Testis (tissue), 3 donors: ENCODE results near the gene OGG1. TPM values are rescaled to one million over a fixed set of nuclear protein-coding genes. Genes with fewer than 3 reads are reported as not detected.
A peak's percentile ranks its signal among the peaks of the same experiment; 100 is the strongest.

Experiments used
- DNase-seq: peaks from one replicate; pipeline ENCODE4 v3.0.0-alpha.2; 2019
- H3K27ac ChIP-seq, 2 donors: fragments of 200-600 bp; sonication (generic); one replicate each; pipeline ENCODE4 v1.5.1; 2019
- H3K27me3 ChIP-seq: fragments of 200-600 bp; sonication (generic); one replicate; pipeline ENCODE4 v1.5.1; 2019
- H3K36me3 ChIP-seq: fragments of 200-600 bp; sonication (generic); one replicate; pipeline ENCODE4 v1.5.1; 2017; ENCODE audit warnings: low read depth; ENCODE audit errors: missing control alignments
- H3K4me1 ChIP-seq: fragments of 200-600 bp; sonication (generic); one replicate; pipeline ENCODE4 v1.5.1; 2019
- H3K4me3 ChIP-seq, 2 donors: fragments of 200-600 bp; sonication (generic); one replicate each; pipeline ENCODE4 v1.5.1; 2017 to 2019
- H3K9me3 ChIP-seq: fragments of 200-600 bp; sonication (generic); one replicate; pipeline ENCODE4 v1.5.1; 2017
- CTCF ChIP-seq, 3 experiments: fragments of 450-650 bp in 2 of 3; fragments of 200-600 bp in 1 of 3; sonication (generic) in 1 of 3; IDR thresholded peaks; one replicate each; pipeline ENCODE4 v1.5.1; 2016 to 2019; ENCODE audit warnings: antibody characterized with exemption in 3 of 3, mild to moderate bottlenecking in 2 of 3, moderate library complexity in 1 of 3
- POLR2A ChIP-seq: fragments of 450-650 bp; IDR thresholded peaks from one replicate; pipeline ENCODE4 v1.6.1; 2017; ENCODE audit warnings: antibody characterized with exemption, mild to moderate bottlenecking, moderate library complexity
- WGBS, 2 donors: methylation state at CpG; one replicate each; pipeline ENCODE4 v1.1.5; 2018; 5-methylcytosine and 5-hydroxymethylcytosine counted together
- intact Hi-C: fragments of 100-400 bp; cut with DNase I; formaldehyde crosslinking; loops from one replicate; pipeline ENCODE4 v1.15.1; 2023; ENCODE audit warnings: low total_unique reads
- polyA plus RNA-seq: library from polyadenylated mRNA; stranded (reverse); fragments of 350-450 nt; fragmentation: Illumina TruSeq; extraction: RNeasy Lipid Tissue Mini Kit (QIAGEN cat#74804); gene quantifications from one replicate; pipeline ENCODE4 v1.2.3, GENCODE V29; 2014; ENCODE audit warnings: low read depth, low replicate concordance; ENCODE audit not compliant: insufficient read depth
- total RNA-seq, 2 donors: library from RNA; depleted of rRNA; stranded (reverse); fragments of >200 nt; gene quantifications; one replicate each; pipeline ENCODE4 v1.2.3, GENCODE V29; 2016

OGG1 gene
- total and polyA plus RNA-seq, 3 donors from 2014 or later, result 18.8 to 36.4 (median 30.3) TPM

GRCh38 chr3:9797196-9797945 is 47.6 kb downstream of the OGG1 start:
- intact Hi-C loops, result no loop called here
- TF ChIP-seq POLR2A (no peak), CTCF (IDR thresholded peaks at IDR 0.05) (no peak)
- H3K4me1 ChIP-seq, result peaks cover 8% of the 10 kb centered on the region
- no peak overlapping the region for H3K27ac ChIP-seq
- no peaks in the 10 kb centered on the region for H3K27me3 ChIP-seq
- no peaks in the 10 kb centered on the region for H3K9me3 ChIP-seq
- WGBS, 2 donors, result 91 to 93% methylated on average over 12 of the region's 12 CpGs
- no peak overlapping the region for H3K4me3 ChIP-seq
- no peaks in the 10 kb centered on the region for H3K36me3 ChIP-seq
- DNase-seq, result no peak

GRCh38 chr3:9800529-9800928 is 50.8 kb downstream of the OGG1 start:
- Histone ChIP-seq H3K27ac (no peak overlapping the region), H3K9me3 (no peaks in the 10 kb centered on the region), H3K4me3 (no peak overlapping the region), H3K36me3 (no peaks in the 10 kb centered on the region), H3K4me1 (no peaks in the 10 kb centered on the region), H3K27me3 (no peaks in the 10 kb centered on the region)
- DNase-seq, result no peak
- intact Hi-C loops, result loop anchor here (10.0 kb wide), 1 partner anchor 146 kb away; no protein-coding TSS in a partner anchor
- no peak for TF ChIP-seq POLR2A
- peak in 2 of 3 experiments; percentile 12 to 22 for TF ChIP-seq CTCF (IDR thresholded peaks at IDR 0.05)
- 86 to 87% methylated on average over 5 of the region's 5 CpGs for WGBS, 2 donors

- Histone ChIP-seq H3K27ac (peak overlapping the region in 1 of 2 donors; percentile 39), H3K4me1 (no peaks in the 10 kb centered on the region), H3K4me3 (no peak overlapping the region), H3K9me3 (no peaks in the 10 kb centered on the region), H3K36me3 (no peaks in the 10 kb centered on the region), H3K27me3 (no peaks in the 10 kb centered on the region)
- intact Hi-C loops, result loop anchor here (10.0 kb wide), 1 partner anchor 149 kb away; no protein-coding TSS in a partner anchor
- TF ChIP-seq CTCF (IDR thresholded peaks at IDR 0.05) (no peak), POLR2A (no peak)
- 65 to 79% methylated on average over 1 of the region's 1 CpG for WGBS, 2 donors
- no peak for DNase-seq
These were observed 53.7 kb downstream of the OGG1 start for GRCh38 chr3:9803494-9803893.

GRCh38 chr3:9804996-9805395 is 55.2 kb downstream of the OGG1 start:
- Histone ChIP-seq H3K36me3 (no peaks in the 10 kb centered on the region), H3K27ac (no peak overlapping the region), H3K4me1 (peaks cover 6% of the 10 kb centered on the region), H3K27me3 (no peaks in the 10 kb centered on the region), H3K9me3 (no peaks in the 10 kb centered on the region), H3K4me3 (no peak overlapping the region)
- no peak for DNase-seq
- WGBS, 2 donors, result 85% methylated on average over 5 of the region's 5 CpGs
- TF ChIP-seq POLR2A (no peak), CTCF (IDR thresholded peaks at IDR 0.05) (no peak)
- intact Hi-C loops, result loop anchor here (10.0 kb wide), 1 partner anchor 150 kb away; no protein-coding TSS in a partner anchor
